NCI-H524 treated with DMSO at 0.1 percent for 48 hours (cell line): ENCODE results near the gene FIBCD1.

Experiments
- DNase-seq: peaks from one replicate; lab custom pipeline; 2025; lab: John Stamatoyannopoulos, UW

Gene FIBCD1

GRCh38 chr9:130938652-130939404 lies at the start of gene FIBCD1:
TSS of gene FIBCD1 (minus strand) at chr9:130939247. CDS start at chr9:130938607, 640 bp downstream.
- DNase-seq: no peak

- DNase-seq: no peak
Observed at GRCh38 chr9:130988400-130988747, 49.3 kb upstream of the FIBCD1 start.

- DNase-seq: no peak
Observed at GRCh38 chr9:130987738-130988399, 48.8 kb upstream of the FIBCD1 start.

GRCh38 chr9:130987054-130987453 lies 48.0 kb upstream of the FIBCD1 start:
- DNase-seq: no peak

GRCh38 chr9:130986356-130986965 lies 47.4 kb upstream of the FIBCD1 start:
- DNase-seq: no peak

GRCh38 chr9:130985606-130986162 lies 46.6 kb upstream of the FIBCD1 start:
- DNase-seq: no peak

- no peak for DNase-seq
Observed at GRCh38 chr9:130985029-130985428, 46.0 kb upstream of the FIBCD1 start.

GRCh38 chr9:130984521-130984920 lies 45.5 kb upstream of the FIBCD1 start:
- no peak for DNase-seq

- no peak for DNase-seq
Observed at GRCh38 chr9:130983970-130984369, 44.9 kb upstream of the FIBCD1 start.

- no peak for DNase-seq
Observed at GRCh38 chr9:130983359-130983670, 44.3 kb upstream of the FIBCD1 start.

GRCh38 chr9:130982636-130983358 lies 43.8 kb upstream of the FIBCD1 start:
- DNase-seq: no peak

GRCh38 chr9:130981756-130982137 lies 42.7 kb upstream of the FIBCD1 start:
- no peak for DNase-seq

GRCh38 chr9:130981002-130981755 lies 42.1 kb upstream of the FIBCD1 start:
- DNase-seq: no peak

- DNase-seq: no peak
Observed at GRCh38 chr9:130980526-130980925, 41.5 kb upstream of the FIBCD1 start.

- no peak for DNase-seq
Observed at GRCh38 chr9:130979591-130980385, 40.7 kb upstream of the FIBCD1 start.

GRCh38 chr9:130977811-130978221 lies 38.8 kb upstream of the FIBCD1 start:
- DNase-seq: no peak

- DNase-seq: no peak
Observed at GRCh38 chr9:130975932-130976841, 37.1 kb upstream of the FIBCD1 start.

GRCh38 chr9:130975156-130975555 lies 36.1 kb upstream of the FIBCD1 start:
- DNase-seq: no peak

GRCh38 chr9:130974697-130975096 lies 35.6 kb upstream of the FIBCD1 start:
- no peak for DNase-seq
